ENCODE results near the gene SRGAP3.

The SRGAP3 gene

DNA sequence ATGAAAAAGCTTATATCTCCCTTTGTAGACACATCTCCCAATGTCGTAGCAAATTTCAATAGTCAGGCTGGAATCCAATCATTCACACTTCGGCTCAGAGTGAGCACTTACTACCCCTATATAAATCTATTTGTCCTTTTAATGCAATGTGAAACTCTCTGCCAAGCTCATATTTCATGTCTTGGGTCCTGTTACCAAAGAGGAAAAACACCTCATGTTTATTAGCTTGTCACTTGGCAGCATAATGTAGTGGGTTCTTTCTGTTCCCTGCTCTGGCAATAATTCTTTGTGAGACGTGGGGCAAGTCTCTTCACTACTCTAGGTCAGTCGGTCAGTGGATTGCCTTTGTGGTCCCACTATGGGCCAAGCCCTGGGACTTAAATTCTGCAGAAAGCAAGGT, 107.1 kb downstream of the SRGAP3 start (continued):
- TF ChIP-seq, protein P1, sequence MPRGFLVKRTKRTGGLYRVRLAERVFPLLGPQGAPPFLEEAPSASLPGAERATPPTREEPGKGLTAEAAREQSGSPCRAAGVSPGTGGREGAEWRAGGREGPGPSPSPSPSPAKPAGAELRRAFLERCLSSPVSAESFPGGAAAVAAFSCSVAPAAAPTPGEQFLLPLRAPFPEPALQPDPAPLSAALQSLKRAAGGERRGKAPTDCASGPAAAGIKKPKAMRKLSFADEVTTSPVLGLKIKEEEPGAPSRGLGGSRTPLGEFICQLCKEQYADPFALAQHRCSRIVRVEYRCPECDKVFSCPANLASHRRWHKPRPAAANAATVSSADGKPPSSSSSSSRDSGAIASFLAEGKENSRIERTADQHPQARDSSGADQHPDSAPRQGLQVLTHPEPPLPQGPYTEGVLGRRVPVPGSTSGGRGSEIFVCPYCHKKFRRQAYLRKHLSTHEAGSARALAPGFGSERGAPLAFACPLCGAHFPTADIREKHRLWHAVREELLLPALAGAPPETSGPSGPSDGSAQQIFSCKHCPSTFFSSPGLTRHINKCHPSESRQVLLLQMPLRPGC (tag by site-specific recombination; IDR thresholded peaks at IDR 0.05): peak; percentile 40; the same call in 1 of the 2 replicates
- TF ChIP-seq TCF7L2 (IDR thresholded peaks at IDR 0.05; ENCODE audit: borderline replicate concordance, low read depth, low read length) (no peak), ZNF555 (tag by site-specific recombination; conservative IDR thresholded peaks at IDR 0.05) (no peak), ZNF658 (tag by site-specific recombination; IDR thresholded peaks at IDR 0.05) (no peak), ZNF157 (tag by site-specific recombination; IDR thresholded peaks at IDR 0.05) (no peak), ZNF521 (tag by site-specific recombination; IDR thresholded peaks at IDR 0.05) (no peak), GLIS2 (tag by site-specific recombination; IDR thresholded peaks at IDR 0.05) (no peak), WT1 (tag by site-specific recombination; IDR thresholded peaks at IDR 0.05) (0 out of 2 replicates have a peak, but pooled peaks have one; percentile 38), ZNF169 (tag by site-specific recombination; IDR thresholded peaks at IDR 0.05) (no peak), ZNF404 (tag by site-specific recombination; IDR thresholded peaks at IDR 0.05) (no peak), ZNF623 (tag by site-specific recombination; IDR thresholded peaks at IDR 0.05) (no peak), OSR2 (tag by site-specific recombination; IDR thresholded peaks at IDR 0.05) (peak; percentile 79; the same call in 1 of the 2 replicates), ZNF660 (tag by site-specific recombination; IDR thresholded peaks at IDR 0.05) (peak; percentile 58; the same call in 1 of the 2 replicates), ZBTB7A (tag by site-specific recombination; IDR thresholded peaks at IDR 0.05; ENCODE audit: low read depth) (no peak), ZNF677 (tag by site-specific recombination; IDR thresholded peaks at IDR 0.05) (no peak), MEIS1 (CRISPR knock-in tag; IDR thresholded peaks at IDR 0.05; ENCODE audit: borderline replicate concordance) (no peak), ZNF175 (tag by site-specific recombination; IDR thresholded peaks at IDR 0.05) (no peak)
- TF ChIP-seq, protein P2, sequence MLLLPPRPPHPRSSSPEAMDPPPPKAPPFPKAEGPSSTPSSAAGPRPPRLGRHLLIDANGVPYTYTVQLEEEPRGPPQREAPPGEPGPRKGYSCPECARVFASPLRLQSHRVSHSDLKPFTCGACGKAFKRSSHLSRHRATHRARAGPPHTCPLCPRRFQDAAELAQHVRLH (tag by site-specific recombination; IDR thresholded peaks at IDR 0.05): peak; percentile 64; the same call in 1 of the 2 replicates
- TF ChIP-seq, protein P3, sequence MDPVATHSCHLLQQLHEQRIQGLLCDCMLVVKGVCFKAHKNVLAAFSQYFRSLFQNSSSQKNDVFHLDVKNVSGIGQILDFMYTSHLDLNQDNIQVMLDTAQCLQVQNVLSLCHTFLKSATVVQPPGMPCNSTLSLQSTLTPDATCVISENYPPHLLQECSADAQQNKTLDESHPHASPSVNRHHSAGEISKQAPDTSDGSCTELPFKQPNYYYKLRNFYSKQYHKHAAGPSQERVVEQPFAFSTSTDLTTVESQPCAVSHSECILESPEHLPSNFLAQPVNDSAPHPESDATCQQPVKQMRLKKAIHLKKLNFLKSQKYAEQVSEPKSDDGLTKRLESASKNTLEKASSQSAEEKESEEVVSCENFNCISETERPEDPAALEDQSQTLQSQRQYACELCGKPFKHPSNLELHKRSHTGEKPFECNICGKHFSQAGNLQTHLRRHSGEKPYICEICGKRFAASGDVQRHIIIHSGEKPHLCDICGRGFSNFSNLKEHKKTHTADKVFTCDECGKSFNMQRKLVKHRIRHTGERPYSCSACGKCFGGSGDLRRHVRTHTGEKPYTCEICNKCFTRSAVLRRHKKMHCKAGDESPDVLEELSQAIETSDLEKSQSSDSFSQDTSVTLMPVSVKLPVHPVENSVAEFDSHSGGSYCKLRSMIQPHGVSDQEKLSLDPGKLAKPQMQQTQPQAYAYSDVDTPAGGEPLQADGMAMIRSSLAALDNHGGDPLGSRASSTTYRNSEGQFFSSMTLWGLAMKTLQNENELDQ (tag by site-specific recombination; IDR thresholded peaks at IDR 0.05; ENCODE audit: low read depth): no peak
- TF ChIP-seq, protein P4, sequence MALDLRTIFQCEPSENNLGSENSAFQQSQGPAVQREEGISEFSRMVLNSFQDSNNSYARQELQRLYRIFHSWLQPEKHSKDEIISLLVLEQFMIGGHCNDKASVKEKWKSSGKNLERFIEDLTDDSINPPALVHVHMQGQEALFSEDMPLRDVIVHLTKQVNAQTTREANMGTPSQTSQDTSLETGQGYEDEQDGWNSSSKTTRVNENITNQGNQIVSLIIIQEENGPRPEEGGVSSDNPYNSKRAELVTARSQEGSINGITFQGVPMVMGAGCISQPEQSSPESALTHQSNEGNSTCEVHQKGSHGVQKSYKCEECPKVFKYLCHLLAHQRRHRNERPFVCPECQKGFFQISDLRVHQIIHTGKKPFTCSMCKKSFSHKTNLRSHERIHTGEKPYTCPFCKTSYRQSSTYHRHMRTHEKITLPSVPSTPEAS (tag by site-specific recombination; IDR thresholded peaks at IDR 0.05): no peak
- TF ChIP-seq, protein P5, sequence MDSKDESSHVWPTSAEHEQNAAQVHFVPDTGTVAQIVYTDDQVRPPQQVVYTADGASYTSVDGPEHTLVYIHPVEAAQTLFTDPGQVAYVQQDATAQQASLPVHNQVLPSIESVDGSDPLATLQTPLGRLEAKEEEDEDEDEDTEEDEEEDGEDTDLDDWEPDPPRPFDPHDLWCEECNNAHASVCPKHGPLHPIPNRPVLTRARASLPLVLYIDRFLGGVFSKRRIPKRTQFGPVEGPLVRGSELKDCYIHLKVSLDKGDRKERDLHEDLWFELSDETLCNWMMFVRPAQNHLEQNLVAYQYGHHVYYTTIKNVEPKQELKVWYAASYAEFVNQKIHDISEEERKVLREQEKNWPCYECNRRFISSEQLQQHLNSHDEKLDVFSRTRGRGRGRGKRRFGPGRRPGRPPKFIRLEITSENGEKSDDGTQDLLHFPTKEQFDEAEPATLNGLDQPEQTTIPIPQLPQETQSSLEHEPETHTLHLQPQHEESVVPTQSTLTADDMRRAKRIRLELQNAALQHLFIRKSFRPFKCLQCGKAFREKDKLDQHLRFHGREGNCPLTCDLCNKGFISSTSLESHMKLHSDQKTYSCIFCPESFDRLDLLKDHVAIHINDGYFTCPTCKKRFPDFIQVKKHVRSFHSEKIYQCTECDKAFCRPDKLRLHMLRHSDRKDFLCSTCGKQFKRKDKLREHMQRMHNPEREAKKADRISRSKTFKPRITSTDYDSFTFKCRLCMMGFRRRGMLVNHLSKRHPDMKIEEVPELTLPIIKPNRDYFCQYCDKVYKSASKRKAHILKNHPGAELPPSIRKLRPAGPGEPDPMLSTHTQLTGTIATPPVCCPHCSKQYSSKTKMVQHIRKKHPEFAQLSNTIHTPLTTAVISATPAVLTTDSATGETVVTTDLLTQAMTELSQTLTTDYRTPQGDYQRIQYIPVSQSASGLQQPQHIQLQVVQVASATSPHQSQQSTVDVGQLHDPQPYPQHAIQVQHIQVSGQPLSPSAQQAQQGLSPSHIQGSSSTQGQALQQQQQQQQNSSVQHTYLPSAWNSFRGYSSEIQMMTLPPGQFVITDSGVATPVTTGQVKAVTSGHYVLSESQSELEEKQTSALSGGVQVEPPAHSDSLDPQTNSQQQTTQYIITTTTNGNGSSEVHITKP (tag by site-specific recombination; IDR thresholded peaks at IDR 0.05): 0 out of 2 replicates have a peak, but pooled peaks have one; percentile 37
- TF ChIP-seq, protein P6, sequence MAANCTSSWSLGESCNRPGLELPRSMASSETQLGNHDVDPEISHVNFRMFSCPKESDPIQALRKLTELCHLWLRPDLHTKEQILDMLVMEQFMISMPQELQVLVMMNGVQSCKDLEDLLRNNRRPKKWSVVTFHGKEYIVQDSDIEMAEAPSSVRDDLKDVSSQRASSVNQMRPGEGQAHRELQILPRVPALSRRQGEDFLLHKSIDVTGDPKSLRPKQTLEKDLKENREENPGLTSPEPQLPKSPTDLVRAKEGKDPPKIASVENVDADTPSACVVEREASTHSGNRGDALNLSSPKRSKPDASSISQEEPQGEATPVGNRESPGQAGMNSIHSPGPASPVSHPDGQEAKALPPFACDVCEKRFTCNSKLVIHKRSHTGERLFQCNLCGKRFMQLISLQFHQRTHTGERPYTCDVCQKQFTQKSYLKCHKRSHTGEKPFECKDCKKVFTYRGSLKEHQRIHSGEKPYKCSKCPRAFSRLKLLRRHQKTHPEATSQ (tag by site-specific recombination; IDR thresholded peaks at IDR 0.05): no peak
- TF ChIP-seq, protein P7, sequence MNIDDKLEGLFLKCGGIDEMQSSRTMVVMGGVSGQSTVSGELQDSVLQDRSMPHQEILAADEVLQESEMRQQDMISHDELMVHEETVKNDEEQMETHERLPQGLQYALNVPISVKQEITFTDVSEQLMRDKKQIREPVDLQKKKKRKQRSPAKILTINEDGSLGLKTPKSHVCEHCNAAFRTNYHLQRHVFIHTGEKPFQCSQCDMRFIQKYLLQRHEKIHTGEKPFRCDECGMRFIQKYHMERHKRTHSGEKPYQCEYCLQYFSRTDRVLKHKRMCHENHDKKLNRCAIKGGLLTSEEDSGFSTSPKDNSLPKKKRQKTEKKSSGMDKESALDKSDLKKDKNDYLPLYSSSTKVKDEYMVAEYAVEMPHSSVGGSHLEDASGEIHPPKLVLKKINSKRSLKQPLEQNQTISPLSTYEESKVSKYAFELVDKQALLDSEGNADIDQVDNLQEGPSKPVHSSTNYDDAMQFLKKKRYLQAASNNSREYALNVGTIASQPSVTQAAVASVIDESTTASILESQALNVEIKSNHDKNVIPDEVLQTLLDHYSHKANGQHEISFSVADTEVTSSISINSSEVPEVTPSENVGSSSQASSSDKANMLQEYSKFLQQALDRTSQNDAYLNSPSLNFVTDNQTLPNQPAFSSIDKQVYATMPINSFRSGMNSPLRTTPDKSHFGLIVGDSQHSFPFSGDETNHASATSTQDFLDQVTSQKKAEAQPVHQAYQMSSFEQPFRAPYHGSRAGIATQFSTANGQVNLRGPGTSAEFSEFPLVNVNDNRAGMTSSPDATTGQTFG (tag by site-specific recombination; IDR thresholded peaks at IDR 0.05; ENCODE audit: borderline replicate concordance): no peak
- TF ChIP-seq, protein P8, sequence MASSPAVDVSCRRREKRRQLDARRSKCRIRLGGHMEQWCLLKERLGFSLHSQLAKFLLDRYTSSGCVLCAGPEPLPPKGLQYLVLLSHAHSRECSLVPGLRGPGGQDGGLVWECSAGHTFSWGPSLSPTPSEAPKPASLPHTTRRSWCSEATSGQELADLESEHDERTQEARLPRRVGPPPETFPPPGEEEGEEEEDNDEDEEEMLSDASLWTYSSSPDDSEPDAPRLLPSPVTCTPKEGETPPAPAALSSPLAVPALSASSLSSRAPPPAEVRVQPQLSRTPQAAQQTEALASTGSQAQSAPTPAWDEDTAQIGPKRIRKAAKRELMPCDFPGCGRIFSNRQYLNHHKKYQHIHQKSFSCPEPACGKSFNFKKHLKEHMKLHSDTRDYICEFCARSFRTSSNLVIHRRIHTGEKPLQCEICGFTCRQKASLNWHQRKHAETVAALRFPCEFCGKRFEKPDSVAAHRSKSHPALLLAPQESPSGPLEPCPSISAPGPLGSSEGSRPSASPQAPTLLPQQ (tag by site-specific recombination; IDR thresholded peaks at IDR 0.05): peak; percentile 53
